Measurements from ENCODE around the gene KLHL9. TPM values are rescaled to one million over a fixed set of nuclear protein-coding genes. Genes with fewer than 3 reads are reported as not detected.

Gene KLHL9
- total RNA-seq, 1 experiment from 2014 or later: 21.2 TPM

GRCh38 chr9:21326526-21327139, 8.6 kb downstream of the KLHL9 start:
- Histone ChIP-seq H3K9me3 (ENCODE audit: low read length) (no peaks in the 10 kb centered on the region), H2AFZ (ENCODE audit: low read length) (no peak overlapping the region), H3K36me3 (ENCODE audit: insufficient read depth, low read length) (no peaks in the 10 kb centered on the region; the same call in 1 of the 2 replicates), H4K20me1 (ENCODE audit: insufficient read depth, low read depth, low read length) (peaks cover 47% of the 10 kb centered on the region), H3K4me1 (ENCODE audit: low read length) (no peaks in the 10 kb centered on the region), H3K27ac (ENCODE audit: low read length) (no peak overlapping the region), H3K9ac (ENCODE audit: low read length) (no peak overlapping the region), H3K9me2 (replicated peaks; ENCODE audit: insufficient read depth, low read length) (no peaks in the 10 kb centered on the region), H3K4me3 (ENCODE audit: low read length) (no peak overlapping the region), H3K79me2 (ENCODE audit: low read length) (peaks cover 49% of the 10 kb centered on the region), H3K4me2 (ENCODE audit: low read depth, low read length, poor library complexity, severe bottlenecking) (no peak overlapping the region), H3K27me3 (ENCODE audit: low read length) (no peaks in the 10 kb centered on the region)
- DNase-seq: peak; percentile 82

- peaks cover 26% of the 10 kb centered on the region for H3K79me2 ChIP-seq (ENCODE audit: low read length)
- no peaks in the 10 kb centered on the region for H3K4me1 ChIP-seq (ENCODE audit: low read length)
- no peak overlapping the region for H3K4me3 ChIP-seq (ENCODE audit: low read length)
- H3K4me2 ChIP-seq (ENCODE audit: low read depth, low read length, poor library complexity, severe bottlenecking): no peak overlapping the region
- H3K9ac ChIP-seq (ENCODE audit: low read length): no peak overlapping the region
- DNase-seq: no peak
- no peaks in the 10 kb centered on the region for H3K9me2 ChIP-seq (replicated peaks; ENCODE audit: insufficient read depth, low read length)
- no peak overlapping the region for H3K27ac ChIP-seq (ENCODE audit: low read length)
- H3K36me3 ChIP-seq (ENCODE audit: insufficient read depth, low read length): no peaks in the 10 kb centered on the region
- H3K9me3 ChIP-seq (ENCODE audit: low read length): no peaks in the 10 kb centered on the region
- H4K20me1 ChIP-seq (ENCODE audit: insufficient read depth, low read depth, low read length): peaks cover 27% of the 10 kb centered on the region
- no peaks in the 10 kb centered on the region for H3K27me3 ChIP-seq (ENCODE audit: low read length)
- H2AFZ ChIP-seq (ENCODE audit: low read length): no peak overlapping the region
Observed at GRCh38 chr9:21324047-21324446, 11.2 kb downstream of the KLHL9 start.

- no peaks in the 10 kb centered on the region for H3K27me3 ChIP-seq (ENCODE audit: low read length)
- no peaks in the 10 kb centered on the region for H3K36me3 ChIP-seq (ENCODE audit: insufficient read depth, low read length)
- no peak overlapping the region for H3K9ac ChIP-seq (ENCODE audit: low read length)
- H3K27ac ChIP-seq (ENCODE audit: low read length): no peak overlapping the region
- no peaks in the 10 kb centered on the region for H3K9me2 ChIP-seq (replicated peaks; ENCODE audit: insufficient read depth, low read length)
- DNase-seq: no peak
- no peak overlapping the region for H2AFZ ChIP-seq (ENCODE audit: low read length)
- peaks cover 15% of the 10 kb centered on the region; the same call in 1 of the 2 replicates for H3K79me2 ChIP-seq (ENCODE audit: low read length)
- no peak overlapping the region for H3K4me3 ChIP-seq (ENCODE audit: low read length)
- H3K4me2 ChIP-seq (ENCODE audit: low read depth, low read length, poor library complexity, severe bottlenecking): no peak overlapping the region
- no peaks in the 10 kb centered on the region for H3K4me1 ChIP-seq (ENCODE audit: low read length)
- no peaks in the 10 kb centered on the region for H3K9me3 ChIP-seq (ENCODE audit: low read length)
- peaks cover 19% of the 10 kb centered on the region for H4K20me1 ChIP-seq (ENCODE audit: insufficient read depth, low read depth, low read length)
Observed at GRCh38 chr9:21322911-21323461, 12.2 kb downstream of the KLHL9 start.

- no peaks in the 10 kb centered on the region for H3K36me3 ChIP-seq (ENCODE audit: insufficient read depth, low read length)
- DNase-seq: no peak
- H3K4me1 ChIP-seq (ENCODE audit: low read length): no peaks in the 10 kb centered on the region
- no peak overlapping the region for H3K27ac ChIP-seq (ENCODE audit: low read length)
- H3K27me3 ChIP-seq (ENCODE audit: low read length): no peaks in the 10 kb centered on the region
- no peak overlapping the region for H2AFZ ChIP-seq (ENCODE audit: low read length)
- H3K9ac ChIP-seq (ENCODE audit: low read length): no peak overlapping the region
- no peak overlapping the region for H3K4me2 ChIP-seq (ENCODE audit: low read depth, low read length, poor library complexity, severe bottlenecking)
- peaks cover under 1% of the 10 kb centered on the region; the same call in 1 of the 2 replicates for H3K79me2 ChIP-seq (ENCODE audit: low read length)
- peaks cover under 1% of the 10 kb centered on the region; the same call in 1 of the 2 replicates for H4K20me1 ChIP-seq (ENCODE audit: insufficient read depth, low read depth, low read length)
- no peaks in the 10 kb centered on the region for H3K9me2 ChIP-seq (replicated peaks; ENCODE audit: insufficient read depth, low read length)
- H3K4me3 ChIP-seq (ENCODE audit: low read length): no peak overlapping the region
- H3K9me3 ChIP-seq (ENCODE audit: low read length): no peaks in the 10 kb centered on the region
Observed at GRCh38 chr9:21320465-21320864, 14.7 kb downstream of the KLHL9 start.

- H3K36me3 ChIP-seq (ENCODE audit: insufficient read depth, low read length): no peaks in the 10 kb centered on the region
- no peaks in the 10 kb centered on the region for H3K9me2 ChIP-seq (replicated peaks; ENCODE audit: insufficient read depth, low read length)
- no peak overlapping the region for H2AFZ ChIP-seq (ENCODE audit: low read length)
- no peak overlapping the region for H3K27ac ChIP-seq (ENCODE audit: low read length)
- H3K4me3 ChIP-seq (ENCODE audit: low read length): no peak overlapping the region
- no peak overlapping the region for H3K9ac ChIP-seq (ENCODE audit: low read length)
- no peaks in the 10 kb centered on the region for H3K4me1 ChIP-seq (ENCODE audit: low read length)
- H3K79me2 ChIP-seq (ENCODE audit: low read length): no peaks in the 10 kb centered on the region
- no peaks in the 10 kb centered on the region for H4K20me1 ChIP-seq (ENCODE audit: insufficient read depth, low read depth, low read length)
- DNase-seq: peak; percentile 77
- H3K9me3 ChIP-seq (ENCODE audit: low read length): no peaks in the 10 kb centered on the region
- H3K4me2 ChIP-seq (ENCODE audit: low read depth, low read length, poor library complexity, severe bottlenecking): no peak overlapping the region
- H3K27me3 ChIP-seq (ENCODE audit: low read length): no peaks in the 10 kb centered on the region
Observed at GRCh38 chr9:21317956-21318923, 17.0 kb downstream of the KLHL9 start.

GRCh38 chr9:21316860-21317259, 18.3 kb downstream of the KLHL9 start:
- H3K36me3 ChIP-seq (ENCODE audit: insufficient read depth, low read length): no peaks in the 10 kb centered on the region
- no peak for DNase-seq
- H3K9me3 ChIP-seq (ENCODE audit: low read length): no peaks in the 10 kb centered on the region
- H3K27ac ChIP-seq (ENCODE audit: low read length): no peak overlapping the region
- no peaks in the 10 kb centered on the region for H3K9me2 ChIP-seq (replicated peaks; ENCODE audit: insufficient read depth, low read length)
- H3K4me1 ChIP-seq (ENCODE audit: low read length): no peaks in the 10 kb centered on the region
- no peak overlapping the region for H3K4me2 ChIP-seq (ENCODE audit: low read depth, low read length, poor library complexity, severe bottlenecking)
- H3K9ac ChIP-seq (ENCODE audit: low read length): no peak overlapping the region
- no peaks in the 10 kb centered on the region for H3K79me2 ChIP-seq (ENCODE audit: low read length)
- H2AFZ ChIP-seq (ENCODE audit: low read length): no peak overlapping the region
- no peaks in the 10 kb centered on the region for H4K20me1 ChIP-seq (ENCODE audit: insufficient read depth, low read depth, low read length)
- no peak overlapping the region for H3K4me3 ChIP-seq (ENCODE audit: low read length)
- no peaks in the 10 kb centered on the region for H3K27me3 ChIP-seq (ENCODE audit: low read length)

- DNase-seq: no peak
- no peak overlapping the region for H3K9ac ChIP-seq (ENCODE audit: low read length)
- H3K4me2 ChIP-seq (ENCODE audit: low read depth, low read length, poor library complexity, severe bottlenecking): no peak overlapping the region
- no peaks in the 10 kb centered on the region for H3K36me3 ChIP-seq (ENCODE audit: insufficient read depth, low read length)
- H3K9me3 ChIP-seq (ENCODE audit: low read length): no peaks in the 10 kb centered on the region
- no peaks in the 10 kb centered on the region for H3K79me2 ChIP-seq (ENCODE audit: low read length)
- H2AFZ ChIP-seq (ENCODE audit: low read length): no peak overlapping the region
- no peaks in the 10 kb centered on the region for H3K27me3 ChIP-seq (ENCODE audit: low read length)
- H3K4me1 ChIP-seq (ENCODE audit: low read length): no peaks in the 10 kb centered on the region
- no peak overlapping the region for H3K4me3 ChIP-seq (ENCODE audit: low read length)
- H3K27ac ChIP-seq (ENCODE audit: low read length): no peak overlapping the region
- H4K20me1 ChIP-seq (ENCODE audit: insufficient read depth, low read depth, low read length): no peaks in the 10 kb centered on the region
- H3K9me2 ChIP-seq (replicated peaks; ENCODE audit: insufficient read depth, low read length): no peaks in the 10 kb centered on the region
Observed at GRCh38 chr9:21316032-21316842, 19.0 kb downstream of the KLHL9 start.

Measured in Karpas-422 (cell line).